Measurements from ENCODE around the gene LGALS7. TPM values are rescaled to one million over a fixed set of nuclear protein-coding genes. Genes with fewer than 3 reads are reported as not detected.

The LGALS7 gene
- polyA plus RNA-seq, 1 of the 3 experiments (the other 2 are of a cell fraction): not detected

DNA sequence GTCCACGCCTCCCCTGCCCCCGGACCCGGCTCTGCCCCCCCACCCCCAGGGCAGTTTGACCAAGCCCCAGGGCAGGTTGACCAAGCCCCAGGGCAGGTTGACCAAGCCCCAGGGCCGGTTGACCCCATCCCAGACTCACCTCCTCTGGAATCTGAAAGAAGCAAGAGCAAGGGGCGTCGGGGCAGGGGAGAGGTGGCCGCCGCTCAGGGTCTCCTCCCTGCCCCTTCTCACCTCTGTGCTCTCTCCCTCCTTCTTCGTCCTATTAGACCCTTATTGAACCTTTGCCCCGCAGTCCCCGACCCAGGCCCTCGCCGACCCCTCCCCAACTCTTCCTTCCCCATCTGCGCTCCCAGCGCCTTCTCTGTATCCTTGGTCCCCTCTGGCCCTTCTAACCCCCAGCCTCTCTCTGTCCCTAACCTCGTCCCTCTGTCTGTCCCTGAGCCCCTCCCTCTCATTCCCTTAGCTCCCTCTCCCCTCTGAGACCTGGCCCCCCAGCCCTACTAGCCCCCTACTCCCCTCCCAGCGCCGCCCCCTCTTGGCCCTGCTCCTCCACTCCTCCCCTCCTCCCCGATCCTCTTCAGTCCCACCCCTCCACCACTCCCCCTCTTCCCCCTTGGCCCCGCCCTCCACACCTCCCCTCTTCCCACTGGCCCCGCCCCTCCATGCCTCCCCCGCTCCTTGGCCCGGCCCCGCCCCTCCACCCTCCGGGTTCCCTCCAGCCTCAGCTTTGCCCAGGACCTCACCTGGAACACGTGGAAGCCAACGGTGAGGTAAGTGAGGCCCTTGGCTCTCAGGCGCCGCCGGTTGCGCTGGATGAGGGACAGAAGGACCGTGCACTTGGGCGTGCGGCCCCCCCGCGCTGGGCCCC lies 36.7 kb downstream of the LGALS7 start:
- peaks cover 36% of the 10 kb centered on the region for H3F3A ChIP-seq (replicated peaks; ENCODE audit: insufficient read depth)
- H3K36me3 ChIP-seq (replicated peaks in 1 of 2; ENCODE audit: control insufficient read depth in 1 of 2, insufficient read depth in 2 of 2, low read length in 1 of 2): peaks cover 4 to 6% of the 10 kb centered on the region in 2 experiments
- CTCF ChIA-PET: interaction anchor here (1.0 kb wide), 1 partner anchor 150 kb away, joined by 3 read pairs; no protein-coding TSS in a partner anchor
- peak; percentile 93 for DNase-seq
- peak overlapping the region; percentile 35 to 48; a peak in 3 of 4 replicates for H3K4me3 ChIP-seq (ENCODE audit: low read depth in 2 of 2, low read length in 1 of 2)
- TF ChIP-seq MXI1 (IDR thresholded peaks at IDR 0.05; ENCODE audit: low read depth, low read length): no peak
- no peak for TF ChIP-seq RCOR1 (IDR thresholded peaks at IDR 0.05; ENCODE audit: low read length)
- TF ChIP-seq, protein P1, sequence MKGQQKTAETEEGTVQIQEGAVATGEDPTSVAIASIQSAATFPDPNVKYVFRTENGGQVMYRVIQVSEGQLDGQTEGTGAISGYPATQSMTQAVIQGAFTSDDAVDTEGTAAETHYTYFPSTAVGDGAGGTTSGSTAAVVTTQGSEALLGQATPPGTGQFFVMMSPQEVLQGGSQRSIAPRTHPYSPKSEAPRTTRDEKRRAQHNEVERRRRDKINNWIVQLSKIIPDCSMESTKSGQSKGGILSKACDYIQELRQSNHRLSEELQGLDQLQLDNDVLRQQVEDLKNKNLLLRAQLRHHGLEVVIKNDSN (IDR thresholded peaks at IDR 0.05; ENCODE audit: borderline replicate concordance, low read depth): no peak
- TF ChIP-seq CHD2 (IDR thresholded peaks at IDR 0.05; ENCODE audit: low read length, partially characterized antibody): no peak
- no peak for TF ChIP-seq TEAD4 (IDR thresholded peaks at IDR 0.05; ENCODE audit: borderline replicate concordance, insufficient read depth)
- no peak for TF ChIP-seq RXRA (IDR thresholded peaks at IDR 0.05; ENCODE audit: borderline replicate concordance, low read depth)
- no peak for TF ChIP-seq EP300 (IDR thresholded peaks at IDR 0.05; ENCODE audit: borderline replicate concordance in 1 of 2, low read depth in 1 of 2, low read length in 1 of 2)
- no peak for TF ChIP-seq NRF1 (IDR thresholded peaks at IDR 0.05; ENCODE audit: low read depth, low read length)
- TF ChIP-seq RAD21 (IDR thresholded peaks at IDR 0.05; ENCODE audit: low read length): no peak
- no peak for TF ChIP-seq RFX5 (IDR thresholded peaks at IDR 0.05; ENCODE audit: low read length)
- TF ChIP-seq, protein P2, sequence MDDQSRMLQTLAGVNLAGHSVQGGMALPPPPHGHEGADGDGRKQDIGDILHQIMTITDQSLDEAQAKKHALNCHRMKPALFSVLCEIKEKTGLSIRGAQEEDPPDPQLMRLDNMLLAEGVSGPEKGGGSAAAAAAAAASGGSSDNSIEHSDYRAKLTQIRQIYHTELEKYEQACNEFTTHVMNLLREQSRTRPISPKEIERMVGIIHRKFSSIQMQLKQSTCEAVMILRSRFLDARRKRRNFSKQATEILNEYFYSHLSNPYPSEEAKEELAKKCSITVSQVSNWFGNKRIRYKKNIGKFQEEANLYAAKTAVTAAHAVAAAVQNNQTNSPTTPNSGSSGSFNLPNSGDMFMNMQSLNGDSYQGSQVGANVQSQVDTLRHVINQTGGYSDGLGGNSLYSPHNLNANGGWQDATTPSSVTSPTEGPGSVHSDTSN (IDR thresholded peaks at IDR 0.05): no peak
- no peak for TF ChIP-seq SIN3A (IDR thresholded peaks at IDR 0.05; ENCODE audit: borderline replicate concordance, low read depth, low read length)
- no peak overlapping the region for H2AFZ ChIP-seq (ENCODE audit: low read depth)
- peak overlapping the region; percentile 62; the same call in 1 of the 2 replicates for H3K4me2 ChIP-seq
- POLR2A ChIA-PET: interaction anchor here (1.1 kb wide), 1 partner anchor 10 kb away, joined by 3 read pairs; no protein-coding TSS in a partner anchor
- H3K27ac ChIP-seq (ENCODE audit: low read depth in 2 of 2, low read length in 1 of 2): no peak overlapping the region; a peak in 1 of 4 replicates
- WGBS (ENCODE audit: low lambda C conversion rate): 36% methylated on average over 32 of the region's 36 CpGs
- no peaks in the 10 kb centered on the region for H3K9me2 ChIP-seq
- H3K9me3 ChIP-seq: no peaks in the 10 kb centered on the region
- peaks cover 7 to 12% of the 10 kb centered on the region in 2 experiments; a peak in 3 of 4 replicates for H3K4me1 ChIP-seq (ENCODE audit: control insufficient read depth in 1 of 2, insufficient read depth in 2 of 2, low read depth in 1 of 2, low read length in 1 of 2)
- no peaks in the 10 kb centered on the region for H3K79me2 ChIP-seq (ENCODE audit: insufficient read depth)
- H3K9ac ChIP-seq: no peak overlapping the region
- no peaks in the 10 kb centered on the region for H3K27me3 ChIP-seq (ENCODE audit: insufficient read depth)
- H4K20me1 ChIP-seq (ENCODE audit: insufficient read depth): peaks cover 4% of the 10 kb centered on the region; the same call in 1 of the 2 replicates

DNA sequence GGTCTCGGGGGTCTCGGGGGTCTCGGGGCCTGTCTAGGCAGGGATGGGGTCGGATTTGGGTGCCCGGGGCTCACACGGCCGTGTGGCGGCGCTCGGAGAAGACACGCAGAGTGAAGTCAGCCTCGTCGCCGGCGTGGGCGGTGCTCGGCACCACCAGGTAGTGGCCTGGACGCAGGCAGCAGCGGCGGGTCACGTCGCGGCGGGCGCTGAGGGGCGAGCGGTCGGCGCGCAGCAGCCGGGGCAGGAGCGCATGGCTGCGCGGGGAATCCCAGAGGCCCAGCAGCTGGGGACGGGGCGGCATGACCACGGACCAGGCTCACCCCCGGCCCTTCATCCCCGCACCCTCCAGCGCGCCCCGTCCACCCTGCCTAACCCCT lies 37.3 kb downstream of the LGALS7 start:
- peak overlapping the region; percentile 35 to 48; a peak in 3 of 4 replicates for H3K4me3 ChIP-seq (ENCODE audit: low read depth in 2 of 2, low read length in 1 of 2)
- H4K20me1 ChIP-seq (ENCODE audit: insufficient read depth): peaks cover 4% of the 10 kb centered on the region; the same call in 1 of the 2 replicates
- peak overlapping the region; percentile 62; the same call in 1 of the 2 replicates for H3K4me2 ChIP-seq
- peaks cover 7 to 12% of the 10 kb centered on the region in 2 experiments; a peak in 3 of 4 replicates for H3K4me1 ChIP-seq (ENCODE audit: control insufficient read depth in 1 of 2, insufficient read depth in 2 of 2, low read depth in 1 of 2, low read length in 1 of 2)
- DNase-seq: peak; percentile 77
- no peak overlapping the region; a peak in 1 of 4 replicates for H3K27ac ChIP-seq (ENCODE audit: low read depth in 2 of 2, low read length in 1 of 2)
- no peaks in the 10 kb centered on the region for H3K79me2 ChIP-seq (ENCODE audit: insufficient read depth)
- ChIA-PET POLR2A (no interaction called here), CTCF (interaction anchor here (2.7 kb wide), 1 partner anchor 194 kb away, joined by 16 read pairs; the partner anchor contains the start of genes MRPS12 and SARS2)
- H3K9me3 ChIP-seq: no peaks in the 10 kb centered on the region
- H3F3A ChIP-seq (replicated peaks; ENCODE audit: insufficient read depth): peaks cover 42% of the 10 kb centered on the region
- H3K27me3 ChIP-seq (ENCODE audit: insufficient read depth): no peaks in the 10 kb centered on the region
- no peak overlapping the region for H3K9ac ChIP-seq
- H3K36me3 ChIP-seq (replicated peaks in 1 of 2; ENCODE audit: control insufficient read depth in 1 of 2, insufficient read depth in 2 of 2, low read length in 1 of 2): peaks cover 10 to 12% of the 10 kb centered on the region in 2 experiments
- no peaks in the 10 kb centered on the region for H3K9me2 ChIP-seq
- H2AFZ ChIP-seq (ENCODE audit: low read depth): no peak overlapping the region
- WGBS (ENCODE audit: low lambda C conversion rate): 2% methylated on average over 9 of the region's 42 CpGs
- TF ChIP-seq, protein P3, sequence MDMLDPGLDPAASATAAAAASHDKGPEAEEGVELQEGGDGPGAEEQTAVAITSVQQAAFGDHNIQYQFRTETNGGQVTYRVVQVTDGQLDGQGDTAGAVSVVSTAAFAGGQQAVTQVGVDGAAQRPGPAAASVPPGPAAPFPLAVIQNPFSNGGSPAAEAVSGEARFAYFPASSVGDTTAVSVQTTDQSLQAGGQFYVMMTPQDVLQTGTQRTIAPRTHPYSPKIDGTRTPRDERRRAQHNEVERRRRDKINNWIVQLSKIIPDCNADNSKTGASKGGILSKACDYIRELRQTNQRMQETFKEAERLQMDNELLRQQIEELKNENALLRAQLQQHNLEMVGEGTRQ (IDR thresholded peaks at IDR 0.05; ENCODE audit: borderline replicate concordance, low read depth, low read length): no peak
- TF ChIP-seq NRF1 (IDR thresholded peaks at IDR 0.05; ENCODE audit: low read depth, low read length): no peak
- TF ChIP-seq TEAD4 (IDR thresholded peaks at IDR 0.05; ENCODE audit: borderline replicate concordance, insufficient read depth): no peak
- no peak for TF ChIP-seq RAD21 (IDR thresholded peaks at IDR 0.05; ENCODE audit: low read length)
- no peak for TF ChIP-seq SMC3 (IDR thresholded peaks at IDR 0.05; ENCODE audit: low read depth, low read length)
- no peak for TF ChIP-seq NFIC (IDR thresholded peaks at IDR 0.05; ENCODE audit: borderline replicate concordance)
- no peak for TF ChIP-seq ELF1 (IDR thresholded peaks at IDR 0.05)
- TF ChIP-seq, protein P4, sequence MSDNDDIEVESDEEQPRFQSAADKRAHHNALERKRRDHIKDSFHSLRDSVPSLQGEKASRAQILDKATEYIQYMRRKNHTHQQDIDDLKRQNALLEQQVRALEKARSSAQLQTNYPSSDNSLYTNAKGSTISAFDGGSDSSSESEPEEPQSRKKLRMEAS (IDR thresholded peaks at IDR 0.05; ENCODE audit: low read depth): no peak
- TF ChIP-seq, protein P5, sequence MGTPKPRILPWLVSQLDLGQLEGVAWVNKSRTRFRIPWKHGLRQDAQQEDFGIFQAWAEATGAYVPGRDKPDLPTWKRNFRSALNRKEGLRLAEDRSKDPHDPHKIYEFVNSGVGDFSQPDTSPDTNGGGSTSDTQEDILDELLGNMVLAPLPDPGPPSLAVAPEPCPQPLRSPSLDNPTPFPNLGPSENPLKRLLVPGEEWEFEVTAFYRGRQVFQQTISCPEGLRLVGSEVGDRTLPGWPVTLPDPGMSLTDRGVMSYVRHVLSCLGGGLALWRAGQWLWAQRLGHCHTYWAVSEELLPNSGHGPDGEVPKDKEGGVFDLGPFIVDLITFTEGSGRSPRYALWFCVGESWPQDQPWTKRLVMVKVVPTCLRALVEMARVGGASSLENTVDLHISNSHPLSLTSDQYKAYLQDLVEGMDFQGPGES (IDR thresholded peaks at IDR 0.05; ENCODE audit: low read depth, low read length): no peak
- TF ChIP-seq, protein P1 (IDR thresholded peaks at IDR 0.05; ENCODE audit: borderline replicate concordance, low read depth): no peak
- TF ChIP-seq POLR2AphosphoS5 (IDR thresholded peaks at IDR 0.05; ENCODE audit: low read depth, low read length): no peak
- no peak for TF ChIP-seq SIN3A (IDR thresholded peaks at IDR 0.05; ENCODE audit: borderline replicate concordance, low read depth, low read length)
- no peak for TF ChIP-seq JUND (IDR thresholded peaks at IDR 0.05)

Measured in SK-N-SH (cell line).